Transverse colon (tissue), 4 donors: ENCODE data around the gene ORMDL2. TPM values are rescaled to one million over a fixed set of nuclear protein-coding genes. Genes with fewer than 3 reads are reported as not detected.

Source experiments
- DNase-seq: peaks from one replicate; pipeline ENCODE4 v3.0.0-alpha.2; 2019
- H3K27ac ChIP-seq, 4 donors: fragments of 200-600 bp; sonication (generic); 2 replicates each; pipeline ENCODE4 v1.5.1; 2016 to 2018; ENCODE audit warnings: inconsistent platforms in 4 of 4
- H3K27me3 ChIP-seq: fragments of 200-600 bp; sonication (generic); 2 replicates; pipeline ENCODE4 v1.5.1; 2017; ENCODE audit warnings: inconsistent platforms
- H3K36me3 ChIP-seq, 4 donors: fragments of 200-600 bp; sonication (generic); 2 replicates each; pipeline ENCODE4 v1.5.1; 2017 to 2019; ENCODE audit warnings: inconsistent platforms in 4 of 4
- H3K4me1 ChIP-seq, 4 donors: fragments of 200-600 bp; sonication (generic); 2 replicates each; pipeline ENCODE4 v1.5.1; 2017 to 2020; ENCODE audit warnings: inconsistent platforms in 4 of 4
- H3K4me3 ChIP-seq, 4 donors: fragments of 200-600 bp; sonication (generic); 1 replicate in 1 of 4; 2 replicates in 3 of 4; pipeline versions ENCODE4 v1.5.1 to v1.6.1; 2017 to 2019; ENCODE audit warnings: inconsistent platforms in 4 of 4
- H3K9me3 ChIP-seq, 2 donors: fragments of 200-600 bp; sonication (generic); 2 replicates each; pipeline ENCODE4 v1.5.1; 2017 to 2019; ENCODE audit warnings: inconsistent platforms in 2 of 2
- CTCF ChIP-seq, 5 experiments: fragments of 200-600 bp in 3 of 5; fragments of 450-650 bp in 2 of 5; sonication (generic) in 3 of 5; IDR thresholded peaks; 1 replicate in 2 of 5; 2 replicates in 3 of 5; pipeline ENCODE4 v1.5.1; 2016 to 2017; ENCODE audit warnings: antibody characterized with exemption in 5 of 5, inconsistent platforms in 3 of 5, mild to moderate bottlenecking in 2 of 5, moderate library complexity in 1 of 5
- EP300 ChIP-seq: sonication (generic); formaldehyde crosslinking; IDR thresholded peaks from one replicate; pipeline ENCODE4 v1.6.1; 2017; ENCODE audit warnings: antibody characterized with exemption, low read depth
- POLR2A ChIP-seq: fragments of 450-650 bp; IDR thresholded peaks from one replicate; pipeline ENCODE4 v1.6.1; 2016; ENCODE audit warnings: antibody characterized with exemption, mild to moderate bottlenecking, moderate library complexity
- POLR2AphosphoS5 ChIP-seq, 3 donors: sonication (generic); formaldehyde crosslinking; IDR thresholded peaks; one replicate each; pipeline ENCODE4 v1.6.1; 2016; ENCODE audit warnings: antibody characterized with exemption in 3 of 3
- WGBS, 2 donors: methylation state at CpG; one replicate each; pipeline ENCODE4 v1.1.5; 2018; ENCODE audit warnings: low coverage in 1 of 2; 5-methylcytosine and 5-hydroxymethylcytosine counted together
- in situ Hi-C, 4 donors: fragments of 200-750 bp; cut with MboI; loops; one replicate each; pipeline versions ENCODE4 v1.15.0 to v1.15.1; 2017; ENCODE audit warnings: low sequenced_read_pairs in 3 of 4, low pct_ligation_motif_present in 1 of 4, low pct_unique_long_range_greater_than_20kb in 1 of 4
- intact Hi-C: fragments of 100-400 bp; cut with DNase I; formaldehyde crosslinking; loops from one replicate; pipeline ENCODE4 v1.15.1; 2023; ENCODE audit warnings: low total_unique reads
- total RNA-seq, 4 donors: library from RNA; depleted of rRNA; stranded (reverse); fragments of >200 nt; gene quantifications; one replicate each; pipeline ENCODE4 v1.1.0, GENCODE V29; 2016

ORMDL2 gene
- total RNA-seq, 4 donors from 2014 or later: 3.7 to 40.3 (median 21.7) TPM

GRCh38 chr12:55812088-55812487, 5.8 kb upstream of the ORMDL2 start:
- Histone ChIP-seq H3K9me3 (no peaks in the 10 kb centered on the region), H3K36me3 (peaks cover 0 to 21% (median 2%) of the 10 kb centered on the region in 4 donors), H3K4me3 (no peak overlapping the region), H3K4me1 (peaks cover 17 to 41% (median 21%) of the 10 kb centered on the region in 4 donors), H3K27ac (no peak overlapping the region), H3K27me3 (no peaks in the 10 kb centered on the region)
- no peak for TF ChIP-seq POLR2A
- no peak for TF ChIP-seq POLR2AphosphoS5 (IDR thresholded peaks at IDR 0.05)
- no peak for TF ChIP-seq EP300
- no peak for TF ChIP-seq CTCF (IDR thresholded peaks at IDR 0.05)
- in situ Hi-C loops: loop anchor here (10.0 to 25.0 kb wide), 4 partner anchors 77 to 133 kb away; partner anchors contain the start of genes DGKA (in 2 of the 4) and PYM1 (in 1 of the 4)
- 26 to 57% methylated on average over 1 of the region's 1 CpG for WGBS, 2 donors
- DNase-seq: no peak
- intact Hi-C loops: no loop called here

- Histone ChIP-seq H3K4me3 (no peak overlapping the region), H3K4me1 (peaks cover 19 to 51% (median 30%) of the 10 kb centered on the region in 4 donors), H3K36me3 (peaks cover 0 to 8% (median 0%) of the 10 kb centered on the region in 4 donors), H3K9me3 (no peaks in the 10 kb centered on the region), H3K27ac (no peak overlapping the region), H3K27me3 (no peaks in the 10 kb centered on the region)
- in situ Hi-C loops: loop anchor here (10.0 to 25.0 kb wide), 4 partner anchors 79 to 131 kb away; partner anchors contain the start of genes DGKA (in 2 of the 4) and PYM1 (in 1 of the 4)
- intact Hi-C loops: no loop called here
- no peak for DNase-seq
- TF ChIP-seq POLR2A (no peak), POLR2AphosphoS5 (IDR thresholded peaks at IDR 0.05) (no peak), EP300 (no peak), CTCF (IDR thresholded peaks at IDR 0.05) (no peak)
These were observed 3.6 kb upstream of the ORMDL2 start for GRCh38 chr12:55814257-55814656.

GRCh38 chr12:55815473-55815872, 2.4 kb upstream of the ORMDL2 start:
- peaks cover 0 to 14% (median 3%) of the 10 kb centered on the region in 4 donors for H3K36me3 ChIP-seq
- peak overlapping the region in 1 of 4 donors; percentile 87 for H3K4me3 ChIP-seq
- H3K27ac ChIP-seq: no peak overlapping the region
- H3K27me3 ChIP-seq: no peaks in the 10 kb centered on the region
- H3K4me1 ChIP-seq: peaks cover 19 to 57% (median 30%) of the 10 kb centered on the region in 4 donors
- DNase-seq: no peak
- in situ Hi-C loops (loop anchor here (10.0 to 25.0 kb wide), 4 partner anchors 81 to 129 kb away; partner anchors contain the start of genes DGKA (in 2 of the 4) and PYM1 (in 1 of the 4)), intact Hi-C loops (no loop called here)
- TF ChIP-seq POLR2A (no peak), CTCF (IDR thresholded peaks at IDR 0.05) (no peak), POLR2AphosphoS5 (IDR thresholded peaks at IDR 0.05) (no peak), EP300 (no peak)
- H3K9me3 ChIP-seq: no peaks in the 10 kb centered on the region
- WGBS, 2 donors: 40 to 86% methylated on average over 1 to 12 of the region's 12 CpGs

GRCh38 chr12:55816881-55817344, 928 bp upstream of the ORMDL2 start:
- 0 to 2% methylated on average over 10 to 14 of the region's 14 CpGs for WGBS, 2 donors
- intact Hi-C loops: no loop called here

More at GRCh38 chr12:55816881-55817344, 928 bp upstream of the ORMDL2 start:
- Histone ChIP-seq H3K9me3 (no peaks in the 10 kb centered on the region), H3K36me3 (peaks cover 0 to 28% (median 10%) of the 10 kb centered on the region in 4 donors), H3K4me3 (peak overlapping the region; percentile 74 to 87 (median 86)), H3K27ac (peak overlapping the region; percentile 91 to 97 (median 93)), H3K27me3 (no peaks in the 10 kb centered on the region), H3K4me1 (peaks cover 19 to 56% (median 29%) of the 10 kb centered on the region in 4 donors)
- no peak for DNase-seq
- in situ Hi-C loops: loop anchor here (10.0 to 25.0 kb wide), 4 partner anchors 82 to 128 kb away; partner anchors contain the start of genes DGKA (in 2 of the 4) and PYM1 (in 1 of the 4)
- TF ChIP-seq POLR2A: no peak
- TF ChIP-seq EP300: no peak
- no peak for TF ChIP-seq CTCF (IDR thresholded peaks at IDR 0.05)
- TF ChIP-seq POLR2AphosphoS5 (IDR thresholded peaks at IDR 0.05): no peak
